ENCODE data around the gene BDH1.

- no peak for TF ChIP-seq CTCF (IDR thresholded peaks at IDR 0.05)
- TF ChIP-seq POLR2A (IDR thresholded peaks at IDR 0.05) = no peak
Measured at GRCh38 chr3:197564097-197564843, 8.5 kb upstream of the BDH1 start.
